Activated gamma-delta T cell (primary cell): ENCODE data around the gene DCHS1.

Experiments used
- DNase-seq: peaks from one replicate; lab custom pipeline; 2025; lab: John Stamatoyannopoulos, UW

The DCHS1 gene

DNA sequence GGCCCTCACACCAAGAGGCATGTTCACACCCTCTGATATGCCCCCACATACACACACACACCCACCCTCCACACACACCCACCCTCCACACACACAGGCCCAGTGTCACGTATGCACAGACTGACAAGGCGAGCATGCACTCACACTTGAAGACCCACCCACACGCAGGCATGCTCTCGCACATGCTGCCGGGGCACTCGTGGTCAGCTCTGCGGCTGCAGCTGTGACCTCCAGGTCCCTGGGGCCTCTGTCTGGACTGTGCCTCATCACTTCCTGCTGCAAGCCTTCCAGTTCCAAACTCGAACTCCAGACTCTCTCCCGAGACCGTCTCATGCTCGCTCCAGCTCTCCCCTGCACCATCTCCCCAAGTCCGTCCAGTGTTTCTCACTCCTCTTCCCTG lies 9.5 kb downstream of the DCHS1 start:
- DNase-seq: no peak

GRCh38 chr11:6642957-6643356 lies 12.7 kb downstream of the DCHS1 start:
- no peak for DNase-seq

DNA sequence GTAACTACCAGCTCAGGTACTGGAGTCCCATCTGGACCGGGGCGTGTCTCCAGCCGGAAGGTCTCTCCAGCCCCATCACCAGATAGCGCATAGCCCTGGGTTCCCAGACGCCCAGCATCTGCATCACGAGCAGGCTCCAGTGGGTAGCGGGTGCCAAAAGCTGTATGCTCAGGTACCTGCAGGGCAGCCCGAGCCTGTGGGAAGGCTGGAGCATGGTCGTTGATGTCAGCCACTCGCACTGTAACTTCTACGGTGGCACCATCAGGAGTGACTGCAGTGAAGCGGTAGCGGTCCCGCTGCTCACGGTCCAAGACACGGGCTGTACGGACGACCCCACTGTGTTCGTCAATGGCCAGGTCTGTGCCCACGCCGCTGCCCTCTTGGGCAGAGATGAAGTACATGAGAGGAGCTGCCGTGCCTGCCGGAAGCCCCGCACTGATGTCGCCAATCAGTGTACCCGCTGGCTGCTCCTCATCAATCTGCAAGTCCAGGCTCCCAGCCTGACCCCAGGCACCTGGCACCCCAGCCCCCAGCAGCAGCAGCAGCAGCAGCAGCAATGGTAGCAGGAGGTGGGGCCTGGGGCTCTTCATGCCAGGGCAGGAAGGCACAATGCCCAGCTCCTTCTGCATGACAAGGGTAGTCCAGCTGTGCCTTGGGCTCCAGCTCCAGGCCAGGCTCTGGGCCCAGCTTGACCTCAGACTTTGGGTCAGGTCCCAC lies 14.5 kb downstream of the DCHS1 start:
- DNase-seq: no peak

- no peak for DNase-seq
These were observed 15.3 kb downstream of the DCHS1 start for GRCh38 chr11:6640036-6640984.

DNA sequence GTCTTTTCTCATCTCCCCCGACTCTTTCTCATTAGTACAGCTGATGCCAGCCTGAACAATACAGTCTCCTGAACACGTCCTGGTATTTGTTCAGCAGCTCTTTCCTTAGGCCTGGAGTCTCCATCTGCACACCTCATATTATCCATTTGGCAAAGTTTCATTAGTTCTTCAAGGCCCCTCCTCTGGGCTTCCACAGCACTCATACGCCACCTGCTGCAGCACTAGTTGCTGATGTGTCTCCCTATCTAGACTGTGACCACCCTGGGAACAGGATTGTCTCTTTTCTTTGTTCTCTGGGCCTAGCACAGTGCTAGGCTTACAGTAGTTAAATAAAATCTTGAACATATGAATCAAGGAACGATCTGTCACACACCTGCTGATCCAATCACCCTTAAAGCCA lies 17.2 kb downstream of the DCHS1 start:
- no peak for DNase-seq

DNA sequence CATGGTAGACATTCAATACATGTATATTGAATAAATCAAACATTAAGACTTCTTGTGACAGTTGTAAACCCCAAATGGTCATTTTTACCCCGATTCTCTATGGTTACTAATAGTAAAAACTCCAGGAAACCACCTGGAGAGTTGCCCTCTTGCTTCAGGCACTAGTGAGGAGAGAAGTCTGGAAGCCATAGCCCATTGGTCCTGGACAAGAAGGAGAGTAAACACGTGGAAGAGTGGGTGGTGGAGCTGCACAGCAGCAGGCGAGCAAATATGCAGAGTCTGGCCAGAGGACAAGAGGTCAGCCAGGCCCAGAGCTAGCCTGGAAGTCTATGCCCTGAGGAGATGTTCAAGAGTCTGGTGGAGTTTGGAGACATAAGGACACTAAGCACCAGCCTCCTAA lies 17.7 kb downstream of the DCHS1 start:
- DNase-seq: no peak

DNA sequence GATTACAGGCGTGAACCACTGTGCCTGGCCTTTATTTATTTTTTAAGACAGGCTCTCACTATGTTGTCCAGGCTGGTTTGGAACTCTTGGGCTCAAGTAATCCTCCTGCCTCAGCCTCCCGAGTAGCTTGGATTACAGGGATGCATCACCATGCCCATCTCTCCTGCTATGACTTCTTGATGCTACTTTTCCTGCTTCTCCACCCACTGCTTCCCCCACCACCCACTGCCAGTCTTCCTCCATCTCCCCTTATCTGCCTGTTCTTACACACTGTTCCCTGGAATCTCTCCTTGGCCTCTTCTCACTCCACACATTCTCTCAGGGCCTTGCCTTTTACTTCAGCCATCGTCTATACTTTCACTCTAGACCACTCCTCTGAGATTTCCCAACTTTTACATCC lies 19.1 kb downstream of the DCHS1 start:
- DNase-seq: no peak

DNA sequence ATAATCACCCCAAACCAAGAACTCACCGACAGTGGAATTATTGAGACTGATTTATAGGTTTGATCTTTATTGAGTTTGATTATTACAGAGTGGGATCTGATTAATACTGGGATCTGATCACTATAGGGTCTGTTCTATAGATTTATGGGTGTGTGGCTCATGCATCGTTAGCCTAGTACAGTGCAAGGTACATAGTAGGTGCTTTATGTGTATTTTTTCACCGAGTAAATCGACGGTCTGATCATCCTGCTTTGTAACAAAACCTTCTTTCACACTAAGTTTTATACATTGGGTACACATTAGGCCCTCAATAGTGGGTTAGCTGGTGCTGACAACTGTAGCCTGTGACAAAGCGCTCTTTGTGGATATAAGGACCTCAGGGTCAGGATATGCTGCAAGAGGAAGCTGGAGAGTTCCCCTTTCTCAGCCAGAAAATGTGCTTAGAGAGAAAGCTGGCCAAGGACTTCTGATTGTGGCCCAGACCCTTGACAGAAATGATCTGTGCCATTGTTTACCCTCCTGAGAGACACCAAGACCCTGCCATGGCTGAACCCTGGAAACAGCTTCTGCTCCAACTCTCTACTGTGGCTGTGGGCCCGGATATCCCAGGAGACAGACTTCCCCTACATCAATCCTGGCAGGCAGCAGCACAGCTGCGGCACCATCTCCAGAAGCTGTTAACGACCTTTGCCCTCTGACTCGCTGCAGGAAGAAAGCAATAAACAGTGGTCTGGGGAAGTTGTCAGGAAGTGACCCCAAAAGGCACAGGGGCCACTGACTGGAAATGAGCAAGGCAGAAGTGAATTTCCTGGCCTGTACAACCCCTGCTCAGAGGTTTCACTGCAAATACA lies 20.3 kb downstream of the DCHS1 start:
- no peak for DNase-seq

- DNase-seq: no peak
These were observed 21.1 kb downstream of the DCHS1 start for GRCh38 chr11:6634534-6634933.

GRCh38 chr11:6633422-6634408 lies 21.9 kb downstream of the DCHS1 start:
- no peak for DNase-seq

GRCh38 chr11:6632116-6633073 lies 23.2 kb downstream of the DCHS1 start:
- DNase-seq: no peak

GRCh38 chr11:6631361-6631890 lies 24.2 kb downstream of the DCHS1 start:
- no peak for DNase-seq

DNA sequence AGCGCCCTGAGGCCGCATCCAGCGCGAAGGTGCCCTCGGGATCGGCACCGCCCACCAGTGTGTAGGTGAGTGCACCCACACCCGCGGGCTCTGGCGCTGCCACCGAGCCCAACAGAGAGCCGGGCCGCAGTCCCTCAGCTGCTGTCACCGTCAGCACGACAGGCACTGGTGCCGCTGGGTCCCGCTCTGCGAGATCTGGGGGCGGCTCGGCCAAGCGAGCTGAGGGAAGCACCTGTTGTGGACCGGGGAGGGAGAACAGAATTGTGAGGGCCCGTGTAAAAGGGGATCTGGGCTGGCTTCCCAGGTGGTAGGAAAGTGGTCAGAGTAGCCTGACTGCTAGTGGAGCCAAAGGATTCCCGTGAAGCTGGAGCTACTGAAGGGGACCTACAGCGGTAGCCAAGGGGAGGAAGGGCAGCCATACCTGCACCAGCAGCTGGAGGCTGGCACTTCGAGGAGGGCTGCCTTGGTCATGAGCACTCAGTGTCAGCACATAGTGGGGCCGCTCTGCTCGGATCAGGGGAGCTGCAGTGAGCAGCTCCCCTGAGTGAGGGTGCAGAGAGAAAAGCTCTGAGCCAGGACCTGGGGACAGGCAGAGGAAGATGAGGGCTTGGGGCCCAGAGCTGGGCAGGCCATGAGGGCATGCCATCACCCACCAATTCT lies 24.8 kb downstream of the DCHS1 start:
- DNase-seq: no peak

DNA sequence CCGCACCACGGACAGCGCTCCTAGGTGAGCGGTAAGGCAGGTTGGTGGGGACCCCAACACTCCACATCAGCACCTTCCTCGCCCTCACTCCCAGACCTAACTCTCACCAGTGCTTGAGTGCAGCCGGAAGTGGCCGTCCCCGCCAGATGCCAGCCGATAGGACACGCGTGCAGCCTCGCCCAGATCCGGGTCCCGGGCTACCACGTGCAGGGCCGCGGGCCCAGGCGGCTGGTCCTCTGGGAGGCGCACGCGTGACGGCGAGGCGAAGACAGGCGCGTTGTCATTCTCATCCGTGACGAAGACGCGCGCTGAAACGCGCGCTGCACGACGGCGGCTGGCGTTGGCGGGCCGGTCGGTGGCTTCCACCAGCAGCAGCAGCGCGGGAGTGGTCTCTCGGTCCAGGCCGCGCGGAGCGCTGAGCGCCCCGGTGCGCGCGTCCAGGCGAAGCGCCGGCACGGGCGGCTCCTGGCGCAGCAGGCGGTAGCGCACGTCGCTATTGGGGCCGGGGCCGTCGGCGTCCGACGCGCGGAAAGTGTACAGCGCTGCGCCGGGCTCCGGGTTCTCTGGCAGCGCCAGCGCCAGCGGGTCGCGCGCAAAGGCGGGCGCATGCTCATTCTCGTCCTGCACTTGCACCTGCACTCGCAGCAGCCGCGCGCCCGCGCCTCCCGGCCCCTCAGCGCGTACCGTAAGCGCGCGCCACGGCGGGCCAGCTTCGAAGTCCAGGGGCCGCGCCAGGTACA lies 25.5 kb downstream of the DCHS1 start:
- DNase-seq: no peak

DNA sequence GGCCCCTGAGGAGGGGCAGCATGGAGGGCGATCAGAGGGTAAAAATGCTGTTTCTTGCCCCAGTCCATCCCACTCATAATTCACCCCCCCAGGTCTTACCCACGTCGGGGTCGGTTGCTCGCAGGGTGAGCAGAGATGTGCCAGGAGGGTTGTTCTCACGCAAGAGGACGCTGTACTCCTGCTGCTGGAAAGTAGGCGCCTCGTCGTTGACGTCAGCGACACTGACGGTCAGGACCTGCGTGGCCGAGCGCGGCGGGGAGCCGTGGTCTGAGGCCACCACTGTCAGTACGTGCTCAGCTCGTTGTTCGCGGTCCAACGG lies 26.1 kb downstream of the DCHS1 start:
- DNase-seq: no peak

DNA sequence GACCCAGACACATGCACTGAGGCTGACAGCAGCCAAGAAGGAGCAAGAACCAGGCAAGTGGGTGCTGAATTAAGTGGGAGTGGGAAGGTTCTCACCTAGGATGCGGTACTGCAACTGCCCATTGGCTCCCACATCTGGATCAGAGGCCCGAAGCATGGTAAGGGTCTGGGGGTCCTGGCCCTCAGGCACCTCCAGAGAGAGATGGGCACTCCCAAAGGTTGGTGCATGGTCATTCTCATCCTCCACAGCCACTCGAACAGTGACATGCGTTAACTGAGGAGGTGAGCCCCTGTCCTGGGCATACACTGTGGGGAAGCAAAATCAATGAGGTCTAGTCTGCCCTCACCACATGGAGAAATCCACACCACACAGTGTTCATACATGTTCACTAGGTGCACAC lies 27.1 kb downstream of the DCHS1 start:
- DNase-seq: no peak

DNA sequence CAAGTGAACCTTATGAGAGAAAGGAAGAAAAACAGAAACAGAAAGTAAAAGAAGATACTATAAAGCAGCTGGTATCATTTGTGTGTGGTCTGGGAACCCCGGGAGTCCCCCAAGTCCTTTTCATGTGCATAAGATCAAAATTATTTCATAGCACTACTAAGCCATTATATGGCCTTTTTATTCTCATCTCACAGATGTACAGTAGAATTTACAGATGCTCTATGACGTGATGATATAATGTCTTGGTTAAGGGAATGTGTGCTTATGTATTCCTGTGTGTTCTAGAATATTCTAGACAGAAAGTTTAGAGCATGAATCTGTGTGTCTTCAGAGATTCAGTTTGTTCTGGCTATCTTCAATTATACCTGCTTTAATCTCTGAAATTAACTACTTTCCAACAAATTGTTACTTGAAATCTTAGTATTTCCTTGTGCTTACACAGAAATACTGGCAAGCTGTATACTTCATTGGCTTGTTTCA lies 27.8 kb downstream of the DCHS1 start:
- no peak for DNase-seq
